B cell (primary cell): ENCODE results near the gene GPBP1. TPM values are rescaled to one million over a fixed set of nuclear protein-coding genes. Genes with fewer than 3 reads are reported as not detected.

ENCODE experiments used
- ATAC-seq: fragments of 200-7000 bp; cut with Tn5 transposase; one replicate; pipeline ENCODE4 v1.10.0; 2021; ENCODE audit warnings: low read depth, mild to moderate bottlenecking, moderate number of reproducible peaks, moderate library complexity
- CTCF ChIA-PET: fragments of 350-600 bp; sonication (Branson Sonifier 250); formaldehyde crosslinking; loops from one replicate; lab custom pipeline; 2021; ENCODE audit warnings: antibody characterized with exemption, inconsistent platforms; lab: Charles Lee
- POLR2A ChIA-PET: fragments of 350-600 bp; sonication (Branson Sonifier 250); formaldehyde crosslinking; loops from one replicate; lab custom pipeline; 2021; ENCODE audit warnings: antibody characterized with exemption; lab: Charles Lee
- DNase-seq: peaks from one replicate; pipeline ENCODE4 v3.0.0; 2013
- H2AFZ ChIP-seq: 2 replicates; pipeline ENCODE4 v1.6.1; 2012; ENCODE audit warnings: mild to moderate bottlenecking, low read depth, low read length; ENCODE audit not compliant: insufficient read depth, poor library complexity, severe bottlenecking
- H3K27ac ChIP-seq, 2 donors: 1 replicate in 1 of 2; 2 replicates in 1 of 2; pipeline ENCODE4 v1.5.1; 2012 to 2013; ENCODE audit warnings: low read length in 2 of 2, mild to moderate bottlenecking in 2 of 2, moderate library complexity in 1 of 2
- H3K27me3 ChIP-seq, 4 experiments: fragments of 200-600 bp in 1 of 4; sonication (generic) in 1 of 4; replicated peaks in 1 of 4; 1 replicate in 2 of 4; 2 replicates in 2 of 4; pipeline versions ENCODE4 v1.6.1 to v1.7.0; 2013 to 2016; ENCODE audit warnings: low read length in 3 of 4, mild to moderate bottlenecking in 2 of 4, mixed read lengths in 1 of 4, moderate library complexity in 1 of 4; ENCODE audit not compliant: insufficient read depth in 4 of 4, control insufficient read depth in 3 of 4; ENCODE audit errors: control extremely low read depth in 1 of 4
- H3K36me3 ChIP-seq, 2 experiments: replicated peaks in 1 of 2; 1 replicate in 1 of 2; 2 replicates in 1 of 2; pipeline versions ENCODE4 v1.6.1 to v1.7.1; 2013; ENCODE audit warnings: low read length in 1 of 2; ENCODE audit not compliant: insufficient read depth in 2 of 2, control insufficient read depth in 1 of 2; ENCODE audit errors: control extremely low read depth in 1 of 2, extremely low read depth in 1 of 2
- H3K4me1 ChIP-seq, 2 donors: fragments of 200-600 bp in 1 of 2; sonication (generic) in 1 of 2; 1 replicate in 1 of 2; 2 replicates in 1 of 2; pipeline versions ENCODE4 v1.5.1 to v1.6.1; 2013 to 2017; ENCODE audit warnings: low read length in 2 of 2; ENCODE audit not compliant: control insufficient read depth in 2 of 2, insufficient read depth in 2 of 2
- H3K4me2 ChIP-seq: replicated peaks from 2 replicates; pipeline ENCODE3; 2012; ENCODE audit warnings: mild to moderate bottlenecking, low read depth, low read length; ENCODE audit not compliant: poor library complexity, severe bottlenecking
- H3K4me3 ChIP-seq, 5 experiments: fragments of 200-600 bp in 1 of 5; sonication (generic) in 1 of 5; 1 replicate in 3 of 5; 2 replicates in 2 of 5; pipeline versions ENCODE4 v1.5.1 to v1.7.0; 2011 to 2016; ENCODE audit warnings: low read length in 4 of 5, mild to moderate bottlenecking in 4 of 5, low read depth in 2 of 5, control low read depth in 1 of 5, moderate library complexity in 1 of 5; ENCODE audit not compliant: insufficient read depth in 1 of 5; ENCODE audit errors: control extremely low read depth in 1 of 5, extremely low read depth in 1 of 5
- H3K79me2 ChIP-seq: fragments of 200-600 bp; sonication (generic); one replicate; pipeline ENCODE4 v1.6.0; 2016; ENCODE audit warnings: low read length; ENCODE audit not compliant: control insufficient read depth, insufficient read depth
- H3K9ac ChIP-seq: fragments of 200-600 bp; sonication (generic); 2 replicates; pipeline ENCODE4 v1.6.1; 2017; ENCODE audit warnings: mild to moderate bottlenecking, low read length, moderate library complexity
- H3K9me3 ChIP-seq, 3 donors: one replicate each; pipeline versions ENCODE4 v1.6.1 to v1.7.1; 2013; ENCODE audit warnings: low read length in 2 of 3; ENCODE audit not compliant: control insufficient read depth in 2 of 3, insufficient read depth in 1 of 3; ENCODE audit errors: control extremely low read depth in 1 of 3
- H4K20me1 ChIP-seq: 2 replicates; pipeline ENCODE4 v1.6.0; 2012; ENCODE audit warnings: mild to moderate bottlenecking, low read length; ENCODE audit not compliant: insufficient read depth, control insufficient read depth, poor library complexity, severe bottlenecking
- H3K27ac Mint-ChIP-seq: one replicate; pipeline ENCODE4 v1.8.0; 2021; ENCODE audit warnings: mixed read lengths
- H3K27me3 Mint-ChIP-seq: one replicate; pipeline ENCODE4 v1.8.0; 2021; ENCODE audit warnings: mixed read lengths
- H3K4me1 Mint-ChIP-seq: one replicate; pipeline ENCODE4 v1.8.0; 2021; ENCODE audit warnings: mixed read lengths
- H3K4me3 Mint-ChIP-seq: one replicate; pipeline ENCODE4 v1.8.0; 2021; ENCODE audit warnings: mixed read lengths
- H3K9me3 Mint-ChIP-seq: one replicate; pipeline ENCODE4 v1.8.0; 2022; ENCODE audit warnings: mixed read lengths; ENCODE audit not compliant: insufficient read depth
- EZH2 ChIP-seq: IDR thresholded peaks from 2 replicates; pipeline ENCODE4 v1.6.1; 2012; ENCODE audit warnings: borderline replicate concordance, low read depth, mild to moderate bottlenecking, moderate library complexity, low read length; ENCODE audit not compliant: insufficient read depth, poor library complexity, severe bottlenecking
- WGBS: methylation state at CpG from one replicate; pipeline ENCODE4 v1.1.5; 2013; ENCODE audit warnings: missing lambda C conversion rate; ENCODE audit not compliant: insufficient coverage; 5-methylcytosine and 5-hydroxymethylcytosine counted together
- intact Hi-C: fragments of 100-400 bp; cut with micrococcal nuclease; formaldehyde crosslinking; loops from one replicate; pipeline ENCODE4 v1.10.0; 2022
- polyA plus RNA-seq: library from polyadenylated mRNA; depleted of rRNA; stranded (reverse); fragments of >200 nt; gene quantifications from 2 replicates; pipeline ENCODE4 v1.2.3, GENCODE V29; 2012
- total RNA-seq, 2 donors: library from RNA; stranded (reverse); fragments of 120-200 nt in 1 of 2; gene quantifications; 1 replicate in 1 of 2; 2 replicates in 1 of 2; pipeline versions ENCODE4 v1.2.3 to v1.2.4, GENCODE V29; 2013 to 2022
- TF ChIP-seq, protein P1 (sequence below): fragments of 200-600 bp; IDR thresholded peaks from one replicate; pipeline ENCODE4 v1.8.0; 2022; ENCODE audit warnings: antibody characterized with exemption, mild to moderate bottlenecking

Gene GPBP1
- total and polyA plus RNA-seq, 2 donors (not counting 1 experiment from before 2014, with no cell fraction given), result 30.9 to 152 TPM

DNA sequence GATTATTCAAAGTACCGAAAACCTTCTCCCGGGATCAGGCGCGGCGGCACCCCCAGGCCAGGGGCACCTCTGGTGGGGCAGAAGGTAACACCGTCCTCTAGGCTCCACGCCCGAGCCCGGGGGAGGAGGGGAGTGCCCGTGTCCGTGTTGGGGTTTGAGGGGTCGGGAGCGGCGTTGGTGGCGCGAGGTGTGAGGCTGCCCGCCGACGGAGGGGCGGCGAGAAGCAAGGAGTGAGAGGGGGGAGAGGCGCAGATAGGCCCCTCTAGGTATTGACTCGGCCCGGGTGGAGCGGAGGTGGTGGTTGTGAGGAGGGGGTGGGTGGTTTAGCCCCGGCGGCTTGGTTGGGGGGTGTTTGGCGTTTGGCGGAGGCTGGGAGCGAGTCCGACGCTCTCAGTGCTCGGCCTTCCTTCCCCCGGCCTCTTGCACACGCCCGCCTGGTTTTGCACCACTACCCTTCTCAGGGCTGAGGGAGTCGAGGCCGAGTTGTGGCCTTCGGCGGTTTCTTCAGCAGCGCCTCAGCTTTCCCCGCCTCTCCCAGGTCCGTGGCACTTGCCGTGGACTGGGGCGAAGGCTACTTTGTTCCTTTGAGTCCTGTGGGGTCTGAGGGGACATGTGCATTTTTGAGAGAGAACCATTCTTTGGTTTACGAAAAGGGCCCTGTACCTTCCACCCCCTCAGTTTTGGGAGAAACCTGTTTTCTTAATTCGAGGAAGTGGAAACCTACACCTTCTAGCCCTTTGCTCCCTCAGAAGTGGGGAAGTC, 450 bp downstream of the GPBP1 start:
- under 1% methylated on average over 40 of the region's 47 CpGs for WGBS
- no peak for TF ChIP-seq EZH2
- TF ChIP-seq, protein P1, sequence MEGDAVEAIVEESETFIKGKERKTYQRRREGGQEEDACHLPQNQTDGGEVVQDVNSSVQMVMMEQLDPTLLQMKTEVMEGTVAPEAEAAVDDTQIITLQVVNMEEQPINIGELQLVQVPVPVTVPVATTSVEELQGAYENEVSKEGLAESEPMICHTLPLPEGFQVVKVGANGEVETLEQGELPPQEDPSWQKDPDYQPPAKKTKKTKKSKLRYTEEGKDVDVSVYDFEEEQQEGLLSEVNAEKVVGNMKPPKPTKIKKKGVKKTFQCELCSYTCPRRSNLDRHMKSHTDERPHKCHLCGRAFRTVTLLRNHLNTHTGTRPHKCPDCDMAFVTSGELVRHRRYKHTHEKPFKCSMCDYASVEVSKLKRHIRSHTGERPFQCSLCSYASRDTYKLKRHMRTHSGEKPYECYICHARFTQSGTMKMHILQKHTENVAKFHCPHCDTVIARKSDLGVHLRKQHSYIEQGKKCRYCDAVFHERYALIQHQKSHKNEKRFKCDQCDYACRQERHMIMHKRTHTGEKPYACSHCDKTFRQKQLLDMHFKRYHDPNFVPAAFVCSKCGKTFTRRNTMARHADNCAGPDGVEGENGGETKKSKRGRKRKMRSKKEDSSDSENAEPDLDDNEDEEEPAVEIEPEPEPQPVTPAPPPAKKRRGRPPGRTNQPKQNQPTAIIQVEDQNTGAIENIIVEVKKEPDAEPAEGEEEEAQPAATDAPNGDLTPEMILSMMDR, result no peak
- DNase-seq (no peak), ATAC-seq (peak; percentile 1)
- peak overlapping the region; percentile 97 for H3K9ac ChIP-seq
- peaks cover 50 to 54% of the 10 kb centered on the region in 2 donors for H3K4me1 ChIP-seq
- peaks cover 0 to 4% (median 0%) of the 10 kb centered on the region in 3 donors for H3K9me3 ChIP-seq
- H3K9me3 Mint-ChIP-seq, result no peaks in the 10 kb centered on the region
- peak overlapping the region; percentile 98 for H3K27ac Mint-ChIP-seq
- H2AFZ ChIP-seq, result peak overlapping the region; percentile 71
- peak overlapping the region; percentile 87 to 100 (median 96) for H3K4me3 ChIP-seq
- H3K4me3 Mint-ChIP-seq, result peak overlapping the region; percentile 97
- H3K4me1 Mint-ChIP-seq, result peaks cover 47% of the 10 kb centered on the region
- ChIA-PET CTCF (interaction anchor here (0.9 to 1.9 kb wide), 5 partner anchors 36 to 1286 kb away, joined by 3 to 9 read pairs (median 6); partner anchors contain the start of genes PLK2 and SETD9), POLR2A (interaction anchor here (0.6 to 1.4 kb wide), 6 partner anchors 36 to 1866 kb away, joined by 3 to 17 read pairs (median 6); partner anchors contain the start of genes MTREX and SETD9)
- H3K27me3 ChIP-seq, result no peaks in the 10 kb centered on the region
- peaks cover 77% of the 10 kb centered on the region for H3K79me2 ChIP-seq
- peak overlapping the region; percentile 98 to 100 for H3K27ac ChIP-seq
- no peaks in the 10 kb centered on the region for H3K27me3 Mint-ChIP-seq
- H4K20me1 ChIP-seq, result peaks cover 30% of the 10 kb centered on the region
- H3K4me2 ChIP-seq, result peak overlapping the region; percentile 88
- peaks cover 3 to 8% of the 10 kb centered on the region in 2 experiments for H3K36me3 ChIP-seq
- intact Hi-C loops, result loop anchor here (2.0 to 10.0 kb wide), 7 partner anchors 14 to 1870 kb away; partner anchors contain the start of genes DHX29, MAP3K1, MTREX and PLPP1
